Limb (tissue), 2 donors: Measurements from ENCODE around the gene PLEKHG2.
A peak's percentile ranks its signal among the peaks of the same experiment; 100 is the strongest.

Experiments
- DNase-seq, 2 donors: peaks; one replicate each; pipeline ENCODE4 v3.0.0-alpha.2; 2016; ENCODE audit errors: extremely low spot score in 2 of 2

The PLEKHG2 gene

DNA sequence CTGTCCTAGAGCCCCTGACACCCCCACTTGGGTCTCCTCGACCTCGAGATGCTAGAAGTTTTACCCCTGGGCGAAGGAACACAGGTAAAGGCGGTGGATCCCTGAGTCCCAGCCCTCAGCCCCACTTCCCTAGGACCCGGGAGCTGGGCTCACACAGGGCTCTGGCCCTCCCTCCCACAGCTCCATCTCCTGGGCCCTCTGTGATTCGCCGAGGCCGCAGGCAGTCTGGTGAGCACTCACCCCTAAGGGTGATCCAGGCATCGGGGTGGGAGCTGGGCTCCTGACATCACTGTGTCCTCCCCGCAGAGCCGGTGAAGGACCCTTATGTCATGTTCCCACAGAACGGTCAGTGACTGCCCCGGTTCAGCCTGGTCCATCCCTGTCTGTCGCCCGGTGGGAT lies 8.3 kb downstream of the PLEKHG2 start:
- DNase-seq, result no peak

- DNase-seq, result no peak
Measured at GRCh38 chr19:39422020-39422419, 9.6 kb downstream of the PLEKHG2 start.

DNA sequence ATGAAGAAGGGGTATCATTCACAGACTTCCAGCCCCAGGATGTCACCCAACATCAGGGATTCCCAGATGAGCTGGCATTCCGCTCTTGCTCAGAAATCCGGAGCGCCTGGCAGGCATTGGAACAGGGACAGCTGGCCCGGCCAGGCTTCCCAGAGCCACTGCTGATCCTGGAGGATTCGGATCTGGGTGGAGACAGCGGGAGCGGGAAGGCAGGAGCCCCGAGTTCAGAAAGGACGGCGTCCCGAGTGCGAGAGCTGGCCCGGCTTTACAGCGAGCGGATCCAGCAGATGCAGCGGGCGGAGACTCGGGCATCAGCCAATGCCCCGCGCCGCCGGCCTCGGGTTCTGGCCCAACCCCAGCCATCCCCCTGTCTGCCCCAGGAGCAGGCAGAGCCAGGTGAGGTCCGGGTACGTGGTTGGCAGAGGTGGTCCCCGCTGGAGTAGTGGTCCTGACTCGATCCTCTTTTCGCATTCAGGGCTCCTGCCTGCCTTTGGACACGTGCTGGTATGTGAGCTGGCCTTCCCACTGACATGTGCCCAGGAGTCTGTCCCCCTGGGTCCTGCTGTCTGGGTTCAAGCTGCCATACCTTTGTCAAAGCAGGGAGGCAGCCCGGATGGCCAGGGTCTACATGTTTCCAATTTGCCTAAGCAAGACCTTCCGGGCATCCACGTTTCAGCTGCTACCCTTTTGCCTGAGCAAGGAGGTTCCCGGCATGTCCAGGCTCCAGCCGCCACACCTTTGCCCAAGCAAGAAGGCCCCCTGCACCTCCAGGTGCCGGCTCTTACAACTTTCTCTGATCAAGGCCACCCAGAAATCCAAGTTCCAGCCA lies 11.0 kb downstream of the PLEKHG2 start:
- DNase-seq, result no peak

- DNase-seq, result no peak
Measured at GRCh38 chr19:39424934-39425333, 12.5 kb downstream of the PLEKHG2 start.

GRCh38 chr19:39425744-39426143 lies 13.3 kb downstream of the PLEKHG2 start:
- DNase-seq, result no peak

GRCh38 chr19:39426170-39426569 lies 13.7 kb downstream of the PLEKHG2 start:
- no peak for DNase-seq

DNA sequence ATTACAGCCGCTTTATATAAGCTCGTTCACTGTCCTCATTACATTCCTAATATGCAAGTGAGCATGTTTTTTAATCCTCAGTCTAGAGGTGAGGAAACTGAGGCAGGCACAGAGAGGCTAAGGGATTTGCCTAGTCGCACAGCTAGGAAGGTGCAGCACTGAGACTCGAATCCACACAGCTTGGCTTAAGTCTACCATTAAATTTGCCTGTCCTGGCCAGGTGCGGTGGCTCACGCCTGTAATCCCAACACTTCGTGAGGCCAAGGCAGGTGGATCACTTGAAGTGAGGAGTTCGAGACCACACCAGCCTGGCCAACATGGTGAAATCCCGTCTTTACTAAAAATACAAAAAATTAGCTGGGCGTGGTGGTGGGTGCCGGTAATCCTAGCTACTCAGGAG lies 15.2 kb downstream of the PLEKHG2 start:
- no peak for DNase-seq

DNA sequence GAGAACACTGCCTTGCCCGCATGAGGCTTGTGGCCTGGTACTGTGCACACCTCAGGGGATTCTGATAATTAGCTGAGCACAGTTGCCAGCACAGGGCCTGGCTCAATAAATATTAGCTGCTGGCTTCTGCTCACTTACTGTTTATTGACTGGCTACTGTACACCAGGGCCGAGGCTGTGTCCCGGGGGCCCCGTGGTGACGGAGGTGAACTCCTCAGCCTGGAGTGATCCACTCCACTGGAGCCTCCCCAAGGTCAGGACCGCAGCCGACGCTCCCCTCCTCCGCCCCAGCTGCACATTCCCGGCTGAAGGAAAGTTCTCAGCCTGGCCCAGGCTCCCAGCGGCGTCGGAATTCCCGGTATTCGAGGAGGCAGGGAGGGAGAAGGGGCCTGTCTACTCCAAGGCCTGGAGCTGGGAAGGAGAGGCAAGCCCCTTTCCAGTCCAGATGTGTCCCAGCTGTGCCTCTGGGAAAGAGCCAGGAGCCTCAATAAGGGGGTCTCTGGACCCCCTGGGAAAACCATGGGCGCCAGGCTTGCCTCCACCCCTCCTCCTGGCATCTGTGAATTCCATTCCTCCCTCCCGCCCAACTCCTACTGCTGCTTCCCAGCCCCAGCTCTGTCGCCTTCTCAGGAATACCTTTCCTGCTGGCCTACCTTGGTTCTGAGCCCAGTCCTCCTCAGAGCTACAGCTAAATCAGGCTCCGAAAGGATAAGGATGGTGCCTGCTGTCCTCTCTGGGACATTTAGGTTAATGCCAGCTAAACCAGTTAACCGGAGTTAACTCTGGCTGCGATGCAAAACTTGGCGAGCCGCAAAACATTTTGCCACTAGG lies 16.0 kb downstream of the PLEKHG2 start:
- peak; percentile 87 to 88 for DNase-seq

DNA sequence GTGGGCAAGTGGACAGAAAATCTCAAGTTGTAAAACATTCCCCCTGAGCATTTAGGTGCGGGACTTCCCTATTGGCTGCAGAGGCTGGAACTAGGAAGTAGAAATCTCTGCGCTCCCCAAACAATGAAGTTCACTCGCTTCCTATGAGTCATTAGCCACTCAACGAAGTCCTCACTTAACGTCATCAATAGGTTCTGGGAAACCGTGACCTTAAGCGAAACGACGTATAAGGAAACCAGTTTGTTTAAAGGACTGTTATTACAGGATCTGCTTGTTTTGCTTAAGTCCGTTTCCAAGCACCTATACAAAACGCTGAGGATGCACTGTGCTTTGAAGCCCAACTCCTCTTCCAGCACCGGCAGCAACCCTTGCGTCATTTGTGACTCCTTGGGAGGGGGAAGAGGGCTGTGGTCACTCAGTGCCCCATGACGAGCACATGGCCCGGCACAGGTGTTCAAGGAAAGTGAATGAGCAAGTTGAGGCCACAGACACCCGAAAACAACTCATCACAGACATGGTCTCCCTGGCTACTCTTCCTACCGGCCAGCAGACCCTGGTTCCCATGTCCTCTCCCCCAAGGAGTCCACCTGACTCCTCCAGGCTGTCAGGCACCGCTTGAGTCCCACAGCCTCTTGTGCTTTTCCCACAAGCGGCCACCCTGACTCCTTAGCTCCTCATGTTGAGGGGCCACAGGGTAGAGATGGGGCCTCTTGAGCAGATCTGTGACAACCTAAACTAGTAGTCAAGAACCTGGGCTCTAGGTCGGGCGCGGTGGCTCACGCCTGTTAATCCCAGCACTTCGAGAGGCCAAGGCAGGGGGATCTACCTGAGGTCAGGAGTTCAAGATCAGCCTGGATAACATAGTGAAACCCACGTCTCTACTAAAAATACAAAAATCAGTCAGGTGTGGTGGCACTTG lies 18.5 kb downstream of the PLEKHG2 start:
- no peak for DNase-seq

DNA sequence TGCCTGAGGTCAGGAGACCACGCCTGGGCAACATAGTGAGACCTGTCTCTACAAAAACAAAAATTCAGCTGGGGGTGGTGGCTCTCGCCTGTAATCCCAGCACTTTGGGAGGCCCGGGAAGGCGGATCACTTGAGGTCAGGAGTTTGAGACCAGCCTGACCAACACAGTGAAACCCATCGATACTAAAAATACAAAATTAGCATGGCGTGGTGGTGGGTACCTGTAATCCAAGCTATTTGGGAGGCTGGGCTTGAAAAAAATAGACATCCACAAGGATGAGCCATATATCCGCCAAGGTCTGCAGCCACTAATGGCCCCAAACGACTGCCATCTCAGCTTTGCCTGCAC lies 20.2 kb downstream of the PLEKHG2 start:
- no peak for DNase-seq

- no peak for DNase-seq
Measured at GRCh38 chr19:39433480-39434079, 21.1 kb downstream of the PLEKHG2 start.

GRCh38 chr19:39434123-39435076 lies 21.9 kb downstream of the PLEKHG2 start:
- DNase-seq, result no peak

GRCh38 chr19:39435499-39436349 lies 23.3 kb downstream of the PLEKHG2 start, which contains the start of gene RPS16:
Gene RPS16, minus strand, starts transcription at chr19:39435949. Its CDS starts 54 bp downstream, at chr19:39435895.
- peak; percentile 99 for DNase-seq

GRCh38 chr19:39436350-39436716 lies 23.9 kb downstream of the PLEKHG2 start:
- no peak for DNase-seq

DNA sequence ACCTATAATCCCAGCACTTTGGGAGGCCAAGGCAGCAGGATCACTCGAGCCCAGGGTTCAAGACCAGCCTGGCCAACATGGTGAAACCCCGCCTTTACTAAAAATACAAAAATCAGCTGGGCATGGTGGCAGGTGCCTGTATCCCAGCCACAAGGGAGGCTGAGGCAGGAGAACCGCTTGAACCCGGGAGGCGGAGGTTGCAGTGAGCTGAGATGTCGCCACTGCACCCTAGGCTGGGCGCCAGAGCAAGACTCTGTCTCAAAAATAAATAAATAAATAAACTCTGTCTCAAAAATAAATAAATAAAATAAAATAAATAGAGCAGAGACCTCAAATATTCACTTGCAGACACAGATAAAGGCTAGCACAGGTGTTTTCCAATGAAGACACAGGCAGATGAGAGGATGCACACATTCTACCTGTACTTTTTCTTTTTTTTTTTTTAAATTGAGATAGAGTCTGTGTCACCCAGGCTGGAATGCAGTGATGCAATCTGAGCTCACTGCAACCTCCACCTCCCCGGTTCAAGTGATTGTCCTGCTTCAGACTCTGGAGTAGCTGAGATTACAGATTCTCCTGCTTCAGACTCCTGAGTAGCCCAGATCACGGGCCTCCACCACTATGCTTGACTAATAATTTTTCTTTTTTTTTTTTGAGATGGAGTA lies 25.9 kb downstream of the PLEKHG2 start:
- DNase-seq, result no peak

DNA sequence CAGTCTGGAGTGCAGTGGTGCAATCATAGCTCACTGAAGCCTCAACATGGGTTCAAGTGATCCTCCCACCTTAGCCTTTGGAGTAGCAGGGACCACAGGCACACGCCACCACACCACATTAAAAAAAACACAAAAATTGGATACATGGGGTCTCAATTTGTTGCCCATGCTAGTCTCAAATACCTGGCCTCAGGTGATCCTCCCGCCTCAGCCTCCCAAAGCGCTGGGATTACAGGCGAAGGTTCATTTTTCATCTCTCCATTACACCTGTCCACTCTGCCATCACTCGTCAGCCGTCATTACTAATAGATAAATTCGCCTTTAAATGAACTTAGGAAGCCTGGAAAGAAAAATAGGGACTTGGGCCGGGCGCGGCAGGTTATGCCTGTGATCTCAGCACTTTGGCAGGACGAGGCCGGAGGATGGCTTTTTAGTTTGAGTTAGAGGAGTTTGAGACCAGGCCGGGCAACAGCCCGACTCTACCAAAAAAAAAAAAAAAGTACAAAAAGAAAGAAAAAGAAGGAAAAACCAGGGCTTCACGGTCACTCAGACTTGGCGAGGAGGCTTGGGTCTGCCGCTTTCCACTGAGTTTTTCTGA lies 32.2 kb downstream of the PLEKHG2 start:
- DNase-seq, result no peak

DNA sequence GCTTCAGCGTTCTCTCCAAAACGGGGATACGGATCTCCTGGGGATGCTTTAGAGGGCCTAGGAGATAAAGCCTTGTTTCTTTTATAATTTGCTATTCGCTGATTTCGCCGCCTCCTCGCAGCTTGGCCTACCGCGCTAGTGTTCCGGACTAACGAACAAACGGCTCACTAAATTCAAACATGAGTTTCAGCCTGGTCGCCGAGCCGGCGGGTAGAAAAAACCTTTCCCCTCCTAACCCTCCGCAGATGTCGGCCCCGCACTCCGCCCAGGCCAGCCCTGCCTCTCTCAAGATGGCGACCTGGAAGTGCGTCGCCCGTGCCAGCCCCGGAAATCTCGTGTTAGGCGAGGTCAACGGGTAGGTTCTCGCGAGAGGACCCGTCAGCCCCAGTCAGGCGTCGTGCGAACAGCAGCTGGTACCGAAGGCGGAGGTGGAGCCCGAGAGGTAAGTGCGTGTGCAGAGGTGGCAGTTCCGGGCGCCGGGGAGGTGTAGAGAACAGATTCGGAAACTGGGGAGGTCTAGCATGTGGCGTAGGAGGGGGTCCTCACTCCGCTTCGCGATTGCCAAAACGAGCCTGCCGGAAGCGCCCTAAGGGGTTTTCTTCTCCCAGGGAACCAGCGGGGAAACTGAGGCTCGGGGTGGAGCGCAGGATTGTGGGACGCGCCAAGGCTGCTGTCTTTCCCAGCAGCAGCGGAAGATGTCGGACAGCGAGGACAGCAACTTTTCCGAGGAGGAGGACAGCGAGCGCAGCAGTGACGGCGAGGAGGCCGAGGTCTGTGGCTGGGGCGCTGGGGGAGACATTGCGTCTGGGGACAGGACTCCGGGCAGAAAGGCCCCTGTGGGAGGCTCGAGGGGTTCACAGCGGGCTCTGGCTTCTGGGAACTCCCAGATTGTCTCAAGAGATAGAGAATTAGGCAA lies 33.0 kb downstream of the PLEKHG2 start, which contains the start of gene SUPT5H:
Gene SUPT5H, plus strand, starts transcription at position 387 of the 916 bp plus-strand sequence. Its CDS starts 309 bp downstream, at position 696.
- DNase-seq, result peak; percentile 94 to 97
